Measurements from ENCODE around the gene CARD10. TPM values are rescaled to one million over a fixed set of nuclear protein-coding genes. Genes with fewer than 3 reads are reported as not detected.

The CARD10 gene
- total RNA-seq: 10 to 100 TPM; 17.4 to 28.7 TPM

- Histone ChIP-seq H3K27ac (peak within 1 kb of the TSS; percentile 46 to 80 (median 76)), H3K27me3 (no peaks in the 10 kb centered on the region), H3K9me3 (no peaks in the 10 kb centered on the region), H3K4me1 (peaks cover 27% of the 10 kb centered on the region), H3K4me3 (peak within 1 kb of the TSS; percentile 35 to 61), H3K36me3 (replicated peaks in 1 of 2; ENCODE audit: insufficient read depth in 1 of 2, low read depth in 2 of 2) (no peaks in the 10 kb centered on the region)
- intact Hi-C loops (cut with DNase I): no loop called here
- WGBS, 2 donors: 5% methylated on average over 25 to 58 of the region's 99 CpGs
- TF ChIP-seq POLR2A (IDR thresholded peaks at IDR 0.05) (peak in 1 of 3 donors; percentile 18), CTCF (IDR thresholded peaks at IDR 0.05) (no peak)
- ATAC-seq: peak; percentile 82
- peak in 3 of 4 donors; percentile 59 to 72 (median 68) for DNase-seq
These were observed at the start of gene CARD10 for GRCh38 chr22:37519268-37520195. CARD10 (minus strand) TSS chr22:37519415; CDS start chr22:37519200, 215 bp downstream.

- TF ChIP-seq CTCF (IDR thresholded peaks at IDR 0.05) (no peak), POLR2A (IDR thresholded peaks at IDR 0.05) (no peak)
- H3K9me3 ChIP-seq: no peaks in the 10 kb centered on the region
- peak overlapping the region; percentile 99 to 100 (median 99) for H3K27ac ChIP-seq
- DNase-seq (peak in 2 of 4 donors; percentile 34 to 41), ATAC-seq (no peak)
- H3K36me3 ChIP-seq (replicated peaks in 1 of 2; ENCODE audit: insufficient read depth in 1 of 2, low read depth in 2 of 2): peaks cover 0 to 10% of the 10 kb centered on the region in 2 donors
- intact Hi-C loops (cut with DNase I): no loop called here
- H3K4me1 ChIP-seq: peaks cover 97% of the 10 kb centered on the region
- H3K4me3 ChIP-seq: no peak overlapping the region
- H3K27me3 ChIP-seq: no peaks in the 10 kb centered on the region
- WGBS, 2 donors: 0 to 35% methylated on average over 1 to 14 of the region's 14 CpGs
These were observed 49.3 kb upstream of the CARD10 start for GRCh38 chr22:37568448-37569008.

GRCh38 chr22:37568012-37568411 lies 48.8 kb upstream of the CARD10 start:
- H3K9me3 ChIP-seq: no peaks in the 10 kb centered on the region
- 51 to 56% methylated on average over 13 to 14 of the region's 15 CpGs for WGBS, 2 donors
- H3K36me3 ChIP-seq (replicated peaks in 1 of 2; ENCODE audit: insufficient read depth in 1 of 2, low read depth in 2 of 2): peaks cover 0 to 10% of the 10 kb centered on the region in 2 donors
- peak overlapping the region; percentile 99 to 100 (median 99) for H3K27ac ChIP-seq
- no peak for ATAC-seq
- H3K4me3 ChIP-seq: no peak overlapping the region
- no peaks in the 10 kb centered on the region for H3K27me3 ChIP-seq
- DNase-seq: peak in 1 of 4 donors; percentile 39
- H3K4me1 ChIP-seq: peaks cover 97% of the 10 kb centered on the region
- intact Hi-C loops (cut with DNase I): no loop called here
- TF ChIP-seq POLR2A (IDR thresholded peaks at IDR 0.05) (no peak), CTCF (IDR thresholded peaks at IDR 0.05) (no peak)

GRCh38 chr22:37566903-37567798 lies 47.9 kb upstream of the CARD10 start:
- peaks cover 0 to 10% of the 10 kb centered on the region in 2 donors for H3K36me3 ChIP-seq (replicated peaks in 1 of 2; ENCODE audit: insufficient read depth in 1 of 2, low read depth in 2 of 2)
- peak; percentile 34 for ATAC-seq
- H3K4me3 ChIP-seq: no peak overlapping the region
- intact Hi-C loops (cut with DNase I): no loop called here
- 15 to 36% methylated on average over 4 to 16 of the region's 16 CpGs for WGBS, 2 donors
- TF ChIP-seq CTCF (IDR thresholded peaks at IDR 0.05) (peak; percentile 94 to 98 (median 97)), POLR2A (IDR thresholded peaks at IDR 0.05) (peak in 2 of 3 donors; percentile 24)
- H3K27me3 ChIP-seq: no peaks in the 10 kb centered on the region
- peak overlapping the region; percentile 99 to 100 (median 99) for H3K27ac ChIP-seq
- DNase-seq: peak; percentile 92 to 96 (median 94)
- peaks cover 100% of the 10 kb centered on the region for H3K4me1 ChIP-seq
- no peaks in the 10 kb centered on the region for H3K9me3 ChIP-seq

Data from body of pancreas (tissue), 4 donors.